Caco-2 (cell line): ENCODE measurements around the gene WNK1. TPM values are rescaled to one million over a fixed set of nuclear protein-coding genes. Genes with fewer than 3 reads are reported as not detected.

ENCODE experiments used
- BruUV-seq: library from RNA; stranded (reverse); fragments of 400-500 nt; replicated peaks from 2 replicates; lab custom pipeline; 2021; lab: Mats Ljungman, UMichigan
- CTCF ChIA-PET: fragments of 300-600 bp; sonication (Branson Sonifier 250); formaldehyde crosslinking; loops from one replicate; lab custom pipeline; 2022; ENCODE audit warnings: antibody characterized with exemption; lab: Charles Lee
- POLR2A ChIA-PET: fragments of 300-600 bp; sonication (Branson Sonifier 250); formaldehyde crosslinking; loops from one replicate; lab custom pipeline; 2022; ENCODE audit warnings: antibody characterized with exemption; lab: Charles Lee
- DNase-seq, 2 experiments: peaks; one replicate each; pipeline versions ENCODE4 v3.0.0 to v3.0.0-alpha.2; 2020 to 2022
- H3K27me3 ChIP-seq: replicated peaks from 2 replicates; pipeline ENCODE4 v1.6.0; 2011; ENCODE audit warnings: low read length; ENCODE audit not compliant: control insufficient read depth, insufficient read depth
- H3K36me3 ChIP-seq: 2 replicates; pipeline ENCODE4 v1.5.1; 2011; ENCODE audit warnings: low read length; ENCODE audit not compliant: control insufficient read depth, insufficient read depth
- H3K4me1 ChIP-seq: fragments of 250-450 bp; sonication (Bioruptor Pico); 2 replicates; pipeline ENCODE4 v1.5.1; 2020; ENCODE audit warnings: mild to moderate bottlenecking
- H3K4me3 ChIP-seq: 2 replicates; pipeline ENCODE4 v1.5.1; 2011; ENCODE audit warnings: low read depth, mild to moderate bottlenecking, control low read depth, low read length
- H3K9me3 ChIP-seq: fragments of 250-450 bp; sonication (Bioruptor Pico); 2 replicates; pipeline ENCODE4 v1.5.1; 2020; ENCODE audit warnings: mild to moderate bottlenecking, moderate library complexity
- H3K27ac Mint-ChIP-seq: one replicate; pipeline ENCODE4 v1.8.0; 2022; ENCODE audit warnings: mixed read lengths; ENCODE audit not compliant: unreplicated experiment
- H3K27me3 Mint-ChIP-seq: one replicate; pipeline ENCODE4 v1.8.0; 2022; ENCODE audit warnings: mixed read lengths; ENCODE audit not compliant: insufficient read depth, unreplicated experiment
- H3K36me3 Mint-ChIP-seq: one replicate; pipeline ENCODE4 v1.8.0; 2022; ENCODE audit warnings: mild to moderate bottlenecking, mixed read lengths; ENCODE audit not compliant: insufficient read depth, unreplicated experiment
- H3K4me1 Mint-ChIP-seq: one replicate; pipeline ENCODE4 v1.8.0; 2022; ENCODE audit warnings: low read depth, mixed read lengths; ENCODE audit not compliant: unreplicated experiment
- H3K4me3 Mint-ChIP-seq: one replicate; pipeline ENCODE4 v1.8.0; 2022; ENCODE audit warnings: mild to moderate bottlenecking, moderate library complexity, mixed read lengths; ENCODE audit not compliant: unreplicated experiment
- H3K9me3 Mint-ChIP-seq: one replicate; pipeline ENCODE4 v1.8.0; 2022; ENCODE audit warnings: mixed read lengths; ENCODE audit not compliant: unreplicated experiment
- intact Hi-C: fragments of 100-400 bp; cut with micrococcal nuclease; formaldehyde crosslinking; loops from one replicate; pipeline ENCODE4 v1.10.0; 2022; ENCODE audit not compliant: unreplicated experiment
- total RNA-seq: library from RNA; stranded (reverse); gene quantifications from 2 replicates; pipeline ENCODE4 v1.2.3, GENCODE V29; 2022
- TF ChIP-seq, protein P1 (sequence below), 2 experiments: fragments of 200-600 bp in 1 of 2; IDR thresholded peaks; 1 replicate in 1 of 2; 2 replicates in 1 of 2; pipeline versions ENCODE4 v1.5.1 to v1.8.0; 2011 to 2022; ENCODE audit warnings: antibody characterized with exemption in 1 of 2, control low read depth in 1 of 2, inconsistent platforms in 1 of 2, low read depth in 1 of 2, low read length in 1 of 2, mild to moderate bottlenecking in 1 of 2, moderate library complexity in 1 of 2; ENCODE audit not compliant: insufficient read depth in 1 of 2, severe bottlenecking in 1 of 2, unreplicated experiment in 1 of 2

The WNK1 gene
- total RNA-seq, 1 experiment from 2014 or later: 224 TPM

DNA sequence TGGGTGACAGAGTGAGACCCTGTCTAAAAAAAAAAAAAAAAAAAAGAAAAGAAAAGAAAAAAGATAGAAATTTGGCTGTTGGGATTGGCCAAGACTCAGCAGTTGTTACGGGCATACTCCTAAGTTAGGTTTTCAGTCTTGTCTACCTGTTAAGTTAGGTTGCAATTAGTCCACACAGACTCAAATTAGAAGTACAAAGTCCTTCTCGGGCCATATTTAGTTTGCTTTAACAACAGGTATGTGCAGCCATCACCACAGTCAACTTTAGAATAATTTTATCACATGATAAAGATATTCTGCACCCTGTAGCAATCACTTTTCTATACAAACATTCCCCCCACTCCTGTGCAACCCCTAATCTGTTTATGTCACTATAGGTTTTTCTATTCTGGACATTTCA is 85.2 kb downstream of the WNK1 start:
- H3K36me3 Mint-ChIP-seq: peaks cover 31% of the 10 kb centered on the region
- H3K4me3 ChIP-seq: no peak overlapping the region
- intact Hi-C loops: loop anchor here (5.0 kb wide), 1 partner anchor 1965 kb away; no protein-coding TSS in a partner anchor
- ChIA-PET CTCF (no interaction called here), POLR2A (no interaction called here)
- no peaks in the 10 kb centered on the region for H3K27me3 Mint-ChIP-seq
- no peak for DNase-seq
- no peaks in the 10 kb centered on the region for H3K9me3 Mint-ChIP-seq
- H3K4me1 Mint-ChIP-seq: no peaks in the 10 kb centered on the region
- H3K4me1 ChIP-seq: no peaks in the 10 kb centered on the region
- no peaks in the 10 kb centered on the region for H3K9me3 ChIP-seq
- no peaks in the 10 kb centered on the region for H3K27me3 ChIP-seq
- H3K27ac Mint-ChIP-seq: no peak overlapping the region
- TF ChIP-seq, protein P1, sequence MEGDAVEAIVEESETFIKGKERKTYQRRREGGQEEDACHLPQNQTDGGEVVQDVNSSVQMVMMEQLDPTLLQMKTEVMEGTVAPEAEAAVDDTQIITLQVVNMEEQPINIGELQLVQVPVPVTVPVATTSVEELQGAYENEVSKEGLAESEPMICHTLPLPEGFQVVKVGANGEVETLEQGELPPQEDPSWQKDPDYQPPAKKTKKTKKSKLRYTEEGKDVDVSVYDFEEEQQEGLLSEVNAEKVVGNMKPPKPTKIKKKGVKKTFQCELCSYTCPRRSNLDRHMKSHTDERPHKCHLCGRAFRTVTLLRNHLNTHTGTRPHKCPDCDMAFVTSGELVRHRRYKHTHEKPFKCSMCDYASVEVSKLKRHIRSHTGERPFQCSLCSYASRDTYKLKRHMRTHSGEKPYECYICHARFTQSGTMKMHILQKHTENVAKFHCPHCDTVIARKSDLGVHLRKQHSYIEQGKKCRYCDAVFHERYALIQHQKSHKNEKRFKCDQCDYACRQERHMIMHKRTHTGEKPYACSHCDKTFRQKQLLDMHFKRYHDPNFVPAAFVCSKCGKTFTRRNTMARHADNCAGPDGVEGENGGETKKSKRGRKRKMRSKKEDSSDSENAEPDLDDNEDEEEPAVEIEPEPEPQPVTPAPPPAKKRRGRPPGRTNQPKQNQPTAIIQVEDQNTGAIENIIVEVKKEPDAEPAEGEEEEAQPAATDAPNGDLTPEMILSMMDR (IDR thresholded peaks at IDR 0.05; ENCODE audit: insufficient read depth in 1 of 2, low read depth in 1 of 2, low read length in 1 of 2, severe bottlenecking in 1 of 2, unreplicated experiment in 1 of 2): no peak
- no peak overlapping the region for H3K4me3 Mint-ChIP-seq
- no TSS peak for BruUV-seq
- peaks cover 1% of the 10 kb centered on the region; the same call in 1 of the 2 replicates for H3K36me3 ChIP-seq

DNA sequence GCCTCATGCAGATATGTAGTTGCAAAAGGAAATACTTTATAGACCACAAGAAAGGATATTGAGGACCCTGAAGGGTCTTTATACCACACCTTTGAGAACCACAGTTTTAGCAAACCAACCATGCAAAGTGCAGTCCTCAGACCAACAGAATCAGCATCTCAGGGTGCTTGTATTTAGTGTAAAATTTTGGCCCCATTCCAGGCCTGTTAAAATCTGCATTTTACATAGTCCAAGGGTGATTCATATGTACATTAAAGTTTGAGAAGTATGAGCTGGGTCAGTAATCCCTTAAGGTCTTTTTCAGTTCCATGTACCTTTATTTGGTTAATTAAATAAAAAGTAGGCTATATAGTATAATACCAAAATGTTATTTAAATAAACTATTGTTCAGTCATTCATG is 91.2 kb downstream of the WNK1 start:
- DNase-seq: no peak
- peaks cover 26% of the 10 kb centered on the region for H3K36me3 Mint-ChIP-seq

DNA sequence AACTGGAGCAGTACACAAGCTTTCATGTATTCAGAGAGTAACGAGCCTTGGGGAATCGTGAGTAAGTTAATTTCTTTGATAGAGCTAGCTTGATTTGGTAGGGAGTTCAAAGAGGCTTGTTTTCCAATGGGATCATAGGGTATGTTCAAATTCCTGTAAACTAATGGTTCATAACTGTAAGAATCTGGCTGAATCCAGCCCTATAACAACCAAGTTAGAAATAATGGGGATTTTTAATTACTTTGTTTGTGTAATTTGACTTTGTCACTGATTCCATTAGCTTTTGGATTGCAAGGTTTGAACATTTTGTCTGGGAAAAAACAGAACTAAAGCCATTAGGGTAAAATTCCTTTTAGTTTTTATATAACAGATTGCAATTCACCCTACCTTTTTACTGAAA is 94.0 kb downstream of the WNK1 start:
- BruUV-seq: no TSS peak
- H3K4me3 Mint-ChIP-seq: no peak overlapping the region
- no peak overlapping the region for H3K27ac Mint-ChIP-seq

More for the DNA sequence above, 91.2 kb downstream of the WNK1 start:
- CTCF ChIA-PET: no interaction called here
- Histone ChIP-seq H3K4me1 (no peaks in the 10 kb centered on the region), H3K36me3 (no peaks in the 10 kb centered on the region; the same call in 1 of the 2 replicates), H3K4me3 (no peak overlapping the region), H3K9me3 (no peaks in the 10 kb centered on the region; the same call in 1 of the 2 replicates), H3K27me3 (no peaks in the 10 kb centered on the region)
- intact Hi-C loops: no loop called here
- Mint-ChIP-seq H3K4me1 (no peaks in the 10 kb centered on the region), H3K9me3 (no peaks in the 10 kb centered on the region), H3K27me3 (no peaks in the 10 kb centered on the region), H3K4me3 (no peak overlapping the region), H3K27ac (no peak overlapping the region)
- POLR2A ChIA-PET: no interaction called here
- no TSS peak for BruUV-seq
- TF ChIP-seq, protein P1 (IDR thresholded peaks at IDR 0.05; ENCODE audit: insufficient read depth in 1 of 2, low read depth in 1 of 2, low read length in 1 of 2, severe bottlenecking in 1 of 2, unreplicated experiment in 1 of 2): no peak

More for the DNA sequence above, 94.0 kb downstream of the WNK1 start:
- Mint-ChIP-seq H3K36me3 (peaks cover 12% of the 10 kb centered on the region), H3K4me1 (no peaks in the 10 kb centered on the region), H3K9me3 (peaks cover 8% of the 10 kb centered on the region), H3K27me3 (no peaks in the 10 kb centered on the region)
- ChIA-PET CTCF (no interaction called here), POLR2A (no interaction called here)
- no peak for DNase-seq
- Histone ChIP-seq H3K27me3 (no peaks in the 10 kb centered on the region), H3K4me3 (no peak overlapping the region), H3K9me3 (no peaks in the 10 kb centered on the region; the same call in 1 of the 2 replicates), H3K36me3 (no peaks in the 10 kb centered on the region), H3K4me1 (no peaks in the 10 kb centered on the region)
- TF ChIP-seq, protein P1 (IDR thresholded peaks at IDR 0.05; ENCODE audit: insufficient read depth in 1 of 2, low read depth in 1 of 2, low read length in 1 of 2, severe bottlenecking in 1 of 2, unreplicated experiment in 1 of 2): no peak
- intact Hi-C loops: no loop called here
